GM19372 (cell line): Measurements from ENCODE around the gene NR3C2.

Experiments used
- ATAC-seq: cut with Tn5 transposase; IDR thresholded peaks from one replicate; pipeline ENCODE4 v1.9.1; 2021; ENCODE audit warnings: mild to moderate bottlenecking, low read depth, moderate library complexity; ENCODE audit not compliant: unreplicated experiment

Gene NR3C2

DNA sequence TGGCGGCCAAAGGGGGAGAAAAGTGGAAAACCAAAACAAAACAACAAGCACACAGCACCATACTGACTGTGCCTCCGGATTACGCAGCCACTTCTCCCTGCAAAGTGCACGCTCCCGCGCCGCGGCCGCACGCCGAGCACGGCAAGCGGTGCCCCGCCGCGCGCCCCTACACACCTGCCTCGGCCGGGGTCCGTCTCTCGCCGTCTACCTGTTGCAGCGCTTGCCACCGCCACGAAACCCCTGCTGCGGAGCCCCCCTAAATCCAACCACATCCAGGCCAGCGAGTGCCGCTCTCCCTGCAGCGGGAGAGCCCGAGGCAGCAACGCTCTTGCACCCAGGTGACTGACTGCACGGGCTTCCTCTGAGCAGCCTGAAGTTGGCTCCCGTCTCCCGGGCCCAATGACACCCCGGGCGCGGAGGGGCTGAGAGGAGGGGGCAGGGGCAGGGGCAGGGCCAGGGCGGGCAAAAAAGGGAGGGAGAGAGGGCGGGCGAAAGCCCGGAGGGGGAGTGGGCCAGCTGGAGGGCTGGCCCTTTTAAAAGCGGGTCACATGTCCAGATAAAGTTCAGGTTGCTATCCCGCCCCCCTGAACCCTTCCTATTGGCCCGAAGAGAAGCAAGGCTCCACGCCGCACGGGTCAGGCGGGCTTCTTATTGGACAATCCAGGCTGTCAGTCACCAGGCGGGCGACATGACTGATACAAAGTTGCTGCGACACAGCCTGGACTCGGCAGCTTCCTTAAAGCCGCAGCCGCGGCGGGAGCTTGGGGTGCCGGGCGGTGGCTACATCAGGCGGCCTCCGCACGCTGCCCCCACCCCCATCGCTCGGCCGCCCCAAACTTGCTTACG is at the start of gene NR3C2:
NR3C2 (minus strand) TSS at position 429 of the 846 bp plus-strand sequence.
- peak; percentile 92 for ATAC-seq

- no peak for ATAC-seq
These were observed 45.0 kb upstream of the NR3C2 start for GRCh38 chr4:148487181-148487580.

- no peak for ATAC-seq
These were observed 39.4 kb upstream of the NR3C2 start for GRCh38 chr4:148481636-148482035.

DNA sequence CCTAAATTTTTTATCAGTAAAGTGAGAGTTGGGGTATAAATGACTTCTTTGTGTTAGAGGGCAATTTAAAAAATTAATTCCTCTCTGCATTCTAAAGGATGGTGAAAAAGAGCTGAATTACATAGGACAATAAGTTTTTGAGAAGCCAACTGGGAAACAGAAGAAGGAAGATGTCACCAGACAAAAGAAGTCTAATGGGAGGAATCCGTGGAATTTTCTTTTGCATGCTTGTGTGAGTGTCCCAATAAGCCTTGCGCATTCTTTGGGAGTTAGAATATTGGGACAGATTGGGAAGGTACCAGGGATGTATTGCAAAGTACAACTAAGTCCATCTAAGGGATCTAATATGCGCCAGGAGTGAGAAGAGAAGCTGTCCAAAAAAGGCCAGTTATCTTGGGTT is 35.1 kb upstream of the NR3C2 start:
- ATAC-seq: no peak

- ATAC-seq: no peak
These were observed 27.7 kb upstream of the NR3C2 start for GRCh38 chr4:148469938-148470337.

DNA sequence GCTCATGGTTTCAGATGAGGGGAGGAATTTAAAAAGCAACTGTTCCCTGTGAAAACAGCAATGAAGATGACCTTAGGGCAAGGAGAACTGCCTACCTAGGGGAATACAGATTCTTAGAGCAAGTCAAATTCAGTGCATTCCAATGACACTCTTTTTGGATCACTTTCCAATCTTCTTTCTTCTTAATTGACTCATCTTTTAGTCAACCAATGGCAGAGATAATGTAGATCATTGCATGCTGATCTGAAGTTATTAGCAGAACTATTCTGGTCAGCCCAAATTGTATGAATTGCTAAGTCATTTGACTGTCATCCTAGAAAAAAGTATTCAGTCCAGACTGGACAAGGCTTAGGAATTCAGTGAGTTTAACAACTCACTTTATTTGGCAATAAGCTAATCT is 12.6 kb upstream of the NR3C2 start:
- ATAC-seq: no peak

- ATAC-seq: no peak
These were observed 11.6 kb upstream of the NR3C2 start for GRCh38 chr4:148453833-148454232.

GRCh38 chr4:148452970-148453369 is 10.8 kb upstream of the NR3C2 start:
- no peak for ATAC-seq

DNA sequence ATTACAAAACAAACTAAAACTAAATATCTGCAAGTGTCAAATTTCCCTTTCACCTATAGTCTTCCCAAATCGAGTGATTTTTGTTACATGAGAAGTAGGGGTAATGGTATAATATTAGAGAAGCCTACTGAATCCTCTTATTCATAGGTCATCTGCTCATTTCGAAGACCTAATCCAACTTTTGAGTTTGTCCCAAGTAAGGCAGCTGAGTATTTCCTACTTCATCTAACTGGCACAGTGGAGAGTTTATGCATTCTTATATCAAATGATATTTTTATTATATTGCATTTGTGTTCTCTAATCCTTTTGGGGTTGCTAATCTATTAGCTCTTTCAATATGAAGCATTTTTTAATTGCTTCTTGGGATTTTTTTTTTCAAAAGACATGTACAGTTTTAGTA is 7.7 kb upstream of the NR3C2 start:
- no peak for ATAC-seq

DNA sequence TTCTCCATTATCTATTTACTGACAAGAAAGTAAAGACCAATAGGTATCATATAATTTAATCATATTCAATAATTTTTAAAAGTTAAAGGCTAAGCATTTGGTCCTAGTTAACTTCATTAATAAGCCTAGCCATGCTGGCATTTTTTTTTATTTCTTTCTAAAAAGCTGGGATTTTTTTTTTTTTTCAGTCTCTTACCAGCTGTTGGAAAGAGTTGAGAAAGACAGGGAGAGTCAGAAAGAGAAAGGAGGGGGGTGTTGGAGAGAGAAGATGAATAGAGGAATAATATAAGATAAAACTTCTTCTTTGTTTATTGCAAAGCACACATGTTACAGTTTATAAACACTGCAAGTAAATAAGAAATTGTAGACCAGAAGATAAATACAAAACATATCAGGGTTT is 5.9 kb upstream of the NR3C2 start:
- ATAC-seq: no peak

- ATAC-seq: no peak
These were observed 5.5 kb upstream of the NR3C2 start for GRCh38 chr4:148447681-148448080.

DNA sequence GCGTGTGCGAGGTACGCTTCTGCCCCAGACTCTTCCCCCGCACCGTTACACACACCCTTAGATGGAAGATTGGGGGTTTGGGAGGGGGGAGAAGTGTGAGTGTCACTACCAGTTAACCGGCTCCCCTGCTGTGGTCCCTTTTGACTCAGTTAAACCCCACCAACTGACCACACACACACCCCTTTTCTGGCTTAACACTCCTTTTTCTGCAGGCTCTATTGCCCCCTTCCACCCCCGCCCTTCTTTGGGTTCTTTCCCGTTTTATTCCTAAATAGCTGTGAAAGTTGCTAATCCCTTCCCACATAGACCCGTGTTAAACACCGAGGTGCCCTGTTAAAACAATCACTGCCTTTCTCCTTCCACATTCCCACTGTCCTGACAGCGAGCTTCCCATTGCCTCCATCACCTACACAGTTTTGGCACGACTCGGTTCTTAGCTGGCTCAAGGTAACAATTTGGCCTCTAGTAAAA is 3.7 kb upstream of the NR3C2 start:
- ATAC-seq: no peak

GRCh38 chr4:148445071-148445859 is 3.1 kb upstream of the NR3C2 start:
- no peak for ATAC-seq

GRCh38 chr4:148444296-148445070 is 2.3 kb upstream of the NR3C2 start:
- no peak for ATAC-seq

DNA sequence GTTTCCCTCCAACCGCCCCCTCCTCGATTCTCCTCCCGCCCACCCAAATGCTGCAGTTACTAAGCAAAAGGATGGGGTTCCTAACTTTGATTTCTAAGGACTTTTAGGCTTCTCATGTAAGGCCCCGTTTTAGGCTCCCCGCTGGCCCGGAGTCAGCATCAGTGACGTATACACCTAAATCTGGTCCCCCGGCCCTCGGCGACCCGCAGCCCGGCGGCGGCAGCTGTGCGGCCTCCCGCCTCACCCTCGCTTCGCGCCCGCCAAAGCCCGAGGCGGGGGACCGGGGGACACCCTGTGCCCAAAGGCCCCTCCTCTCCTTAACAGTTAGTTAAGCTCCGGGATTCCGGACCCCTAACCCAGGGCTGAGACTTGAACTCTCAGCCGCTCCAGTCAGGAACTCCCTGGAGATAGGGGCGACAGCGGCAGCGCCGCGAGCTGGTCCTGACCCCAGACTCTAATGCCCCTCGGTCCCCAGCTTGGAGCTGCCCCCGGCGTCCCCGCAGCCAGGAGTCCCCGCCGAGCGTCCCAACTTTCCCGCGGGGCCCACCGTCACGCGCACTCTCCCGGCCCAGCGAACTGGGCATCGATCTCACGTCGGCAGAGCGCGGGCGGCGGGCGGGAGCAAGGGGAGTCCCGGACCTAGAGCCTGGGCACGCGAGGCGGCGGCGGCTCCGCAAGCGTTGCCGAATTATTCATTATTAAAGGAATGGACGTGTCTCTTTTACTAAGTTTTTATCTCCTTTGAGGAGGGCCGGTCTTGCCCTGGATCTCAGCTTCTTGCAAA is 1.5 kb upstream of the NR3C2 start:
- no peak for ATAC-seq

- ATAC-seq: peak; percentile 13
These were observed 758 bp upstream of the NR3C2 start for GRCh38 chr4:148442832-148443511.

DNA sequence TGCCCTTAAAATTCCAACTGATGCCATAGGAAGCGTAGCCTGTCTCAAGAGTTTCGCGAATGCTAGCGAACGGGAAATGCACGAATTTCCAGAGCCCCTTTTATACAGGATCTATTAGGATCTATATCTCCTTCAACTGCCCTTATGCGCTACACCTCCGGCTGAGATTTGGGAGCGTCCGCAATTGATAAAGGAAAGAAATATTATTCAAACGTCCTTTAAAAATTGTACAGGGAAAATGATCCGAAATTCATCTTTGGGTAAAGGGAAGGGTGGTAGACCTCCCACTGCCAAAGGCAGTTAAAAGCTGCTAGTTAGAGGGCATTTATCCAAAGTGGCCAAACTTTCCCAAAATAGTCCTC is 609 bp downstream of the NR3C2 start:
- no peak for ATAC-seq

DNA sequence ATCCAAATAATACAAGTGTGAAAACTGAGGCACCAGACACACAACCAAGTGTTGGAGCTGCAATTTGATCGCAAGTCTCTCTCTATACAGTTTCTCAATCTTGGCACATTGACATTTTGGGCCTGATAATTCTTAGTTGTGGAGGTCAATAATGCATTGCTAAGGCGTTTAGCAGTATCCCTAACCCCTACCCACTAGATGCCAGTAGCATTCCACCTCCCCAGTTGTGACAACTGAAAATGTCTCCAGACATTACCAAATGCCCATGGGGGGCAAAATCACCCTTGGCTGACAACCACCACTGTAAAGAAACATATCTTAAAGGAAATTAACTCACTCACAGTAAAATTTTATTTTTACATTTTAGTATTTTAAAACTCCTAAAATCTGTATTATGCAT is 4.2 kb downstream of the NR3C2 start:
- ATAC-seq: no peak

DNA sequence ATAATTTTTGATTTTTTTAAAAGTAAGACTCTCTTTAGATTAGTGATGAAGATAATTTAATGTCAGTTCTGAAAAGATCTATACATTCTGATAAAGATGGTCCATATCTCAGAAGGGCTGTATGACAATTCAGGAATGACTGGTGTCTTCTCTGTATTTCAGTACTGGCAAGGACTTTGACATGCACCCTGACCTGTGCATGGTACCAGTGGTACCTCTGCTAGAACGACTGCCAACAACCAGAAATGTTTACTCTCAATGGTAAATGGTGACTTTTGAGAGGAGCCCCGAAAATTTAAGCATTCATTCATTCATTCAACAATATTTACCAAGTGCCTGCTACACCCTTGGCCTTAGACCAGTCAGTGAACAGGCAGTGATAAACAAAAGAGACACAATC is 4.8 kb downstream of the NR3C2 start:
- no peak for ATAC-seq

GRCh38 chr4:148436512-148436911 is 5.7 kb downstream of the NR3C2 start:
- ATAC-seq: no peak
